NCI-H510A (cell line): ENCODE measurements around the gene CD2BP2.
"Not testable (repeated sequence)": the region's sequence is repeated elsewhere in the genome, so short reads cannot be mapped to it uniquely, and the experiment has no call there.

Experiments
- DNase-seq: peaks from one replicate; lab custom pipeline; 2025; lab: John Stamatoyannopoulos, UW

CD2BP2 gene

DNA sequence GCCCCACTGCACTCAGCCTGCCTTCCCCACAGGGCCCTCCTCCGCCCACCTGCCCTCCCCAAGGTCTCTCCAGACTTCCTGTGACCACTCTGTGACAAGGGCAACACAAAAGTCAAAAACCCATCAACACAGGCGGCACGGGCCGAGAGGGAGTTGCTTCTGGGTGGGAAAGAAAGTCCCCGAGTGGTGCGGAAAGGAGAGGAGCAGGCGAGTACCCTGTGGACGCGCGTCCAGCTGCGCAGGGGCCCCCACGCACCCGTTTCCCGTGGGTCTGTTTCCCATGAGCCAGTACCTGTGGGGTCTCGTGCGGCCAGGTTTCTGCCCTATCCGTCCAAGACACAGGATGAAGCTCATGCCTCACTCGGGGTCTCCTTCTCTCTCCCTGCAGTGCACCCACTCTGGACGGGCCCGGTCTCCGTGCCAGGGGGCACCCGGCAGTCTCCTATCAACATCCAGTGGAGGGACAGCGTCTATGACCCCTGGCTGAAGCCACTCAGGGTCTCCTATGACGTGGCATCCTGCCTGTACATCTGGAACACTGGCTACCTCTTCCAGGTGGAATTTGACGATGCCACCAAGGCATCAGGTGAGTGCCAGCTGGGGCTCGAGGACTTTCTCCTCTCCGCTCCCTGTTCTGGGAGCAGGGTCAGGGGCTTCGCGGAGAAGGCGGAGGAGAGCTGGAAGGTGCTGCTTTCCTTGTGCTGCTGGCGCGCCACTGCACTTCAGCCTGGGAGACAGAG is 12.2 kb downstream of the CD2BP2 start:
- no peak for DNase-seq

DNA sequence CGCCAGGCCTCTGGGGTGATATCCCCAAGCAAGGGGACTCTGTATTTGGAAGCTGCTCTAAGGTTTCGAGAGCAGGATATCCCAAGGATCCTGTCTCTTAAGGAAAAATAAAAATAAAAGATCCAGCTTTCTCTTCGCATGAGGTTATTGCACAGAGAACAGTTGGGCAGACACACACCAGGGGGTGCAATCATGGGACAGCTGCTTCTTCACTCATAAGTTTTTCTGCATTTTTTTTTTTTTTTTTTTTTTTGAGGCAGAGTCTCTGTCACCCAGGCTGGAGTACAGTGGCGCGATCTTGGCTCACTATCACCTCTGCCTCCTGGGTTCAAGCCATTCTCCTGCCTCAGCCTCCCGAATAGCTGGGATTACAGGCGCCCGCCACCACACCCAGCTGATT is 13.1 kb downstream of the CD2BP2 start:
- not testable (repeated sequence) for DNase-seq

DNA sequence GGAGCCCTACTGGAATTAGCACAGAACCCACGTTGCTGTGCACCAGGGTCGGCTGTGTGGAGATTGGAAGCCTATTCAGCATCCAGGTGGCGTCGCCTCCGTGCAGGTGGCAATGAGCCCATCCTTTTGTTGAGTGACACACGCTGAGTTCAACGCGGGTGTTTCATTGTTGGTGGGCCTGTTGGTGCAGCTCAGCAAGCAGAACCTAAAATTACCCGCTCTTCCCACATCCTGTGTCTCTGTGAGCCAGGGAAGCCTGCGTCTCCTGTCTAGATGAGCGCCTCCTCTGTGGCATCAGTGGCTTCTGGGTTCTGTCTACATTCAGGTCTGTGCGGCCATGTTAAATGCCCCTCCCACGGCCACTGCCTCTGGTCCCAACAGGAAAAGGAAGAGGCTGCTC is 14.5 kb downstream of the CD2BP2 start:
- DNase-seq, result no peak

DNA sequence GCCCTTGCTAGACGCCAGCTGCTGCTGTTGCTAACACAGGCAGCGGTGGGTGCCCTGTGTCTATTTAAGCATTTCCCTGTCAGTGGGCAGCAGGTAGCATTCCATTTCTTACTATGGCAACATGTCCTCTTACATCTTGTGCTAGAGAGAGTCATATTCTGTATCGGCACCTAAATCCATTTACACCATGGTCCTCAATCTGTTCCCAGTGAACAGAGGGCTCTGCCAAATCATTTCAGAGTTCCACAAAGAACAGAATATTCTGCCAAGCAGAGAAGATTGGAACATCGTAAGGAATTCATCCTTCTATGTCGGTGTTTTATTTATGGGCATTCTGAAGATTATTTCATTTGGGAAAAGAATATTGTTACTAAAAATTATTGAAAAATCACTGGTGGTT is 16.4 kb downstream of the CD2BP2 start:
- DNase-seq, result not testable (repeated sequence)

DNA sequence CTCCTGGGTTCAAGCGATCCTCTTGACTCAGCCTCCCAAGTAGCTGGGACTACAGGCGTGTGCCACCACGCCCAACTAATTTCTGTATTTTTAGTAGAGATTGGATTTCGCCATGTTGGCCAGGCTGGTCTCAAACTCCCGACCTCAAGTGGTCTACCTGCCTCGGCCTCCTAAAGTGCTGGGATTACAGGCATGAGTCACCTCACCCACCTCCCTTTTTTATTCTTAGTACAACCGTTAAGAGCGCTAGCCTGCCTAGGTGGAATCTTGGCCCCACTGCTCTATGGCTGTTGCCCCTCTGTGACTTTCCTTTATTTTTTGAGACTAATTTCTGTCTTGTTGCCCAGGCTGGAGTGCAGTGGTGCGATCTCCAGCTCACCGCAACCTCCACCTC is 17.1 kb downstream of the CD2BP2 start:
- DNase-seq, result not testable (repeated sequence)

DNA sequence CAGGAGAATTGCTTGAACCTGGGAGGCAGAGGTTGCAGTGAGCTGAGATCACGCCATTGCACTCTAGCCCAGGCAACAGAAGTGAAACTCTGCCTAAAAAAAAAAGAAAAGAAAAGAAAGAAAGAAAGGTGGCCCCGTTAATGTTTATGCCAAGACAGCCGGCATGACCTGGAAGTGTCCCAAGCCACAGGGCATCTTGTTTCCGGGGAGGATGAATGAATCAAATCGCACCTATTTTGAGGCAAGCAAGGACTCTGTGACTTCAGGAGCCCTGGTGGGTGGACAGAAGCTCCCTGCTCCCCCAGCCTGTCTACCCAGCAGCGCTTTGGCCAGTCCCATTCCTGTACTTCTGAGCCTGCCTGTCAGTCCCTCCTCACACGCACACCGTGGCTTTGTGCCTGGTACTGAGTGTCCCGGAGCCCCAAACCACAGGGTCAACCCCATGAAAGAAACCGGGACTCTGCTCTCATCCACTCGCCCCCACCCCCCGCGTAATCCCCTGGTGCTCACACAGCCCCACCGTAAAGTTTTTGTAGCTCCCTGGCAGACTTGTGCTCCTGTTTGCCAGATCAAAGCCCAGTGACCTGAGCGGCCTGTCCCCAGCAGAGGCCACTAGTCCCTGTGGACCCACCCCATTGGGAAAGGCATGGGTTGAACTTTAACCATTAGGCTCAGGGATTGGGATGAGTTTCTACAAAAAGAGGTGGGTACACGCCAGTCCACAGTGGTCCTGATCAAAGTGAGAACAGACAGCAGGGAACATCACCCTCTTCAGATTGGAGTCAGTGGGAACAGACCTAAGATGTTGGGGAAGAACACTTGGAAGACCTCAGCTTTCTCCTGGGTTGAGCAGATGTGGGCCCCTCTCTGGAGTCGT is 19.3 kb downstream of the CD2BP2 start:
- DNase-seq, result no peak

DNA sequence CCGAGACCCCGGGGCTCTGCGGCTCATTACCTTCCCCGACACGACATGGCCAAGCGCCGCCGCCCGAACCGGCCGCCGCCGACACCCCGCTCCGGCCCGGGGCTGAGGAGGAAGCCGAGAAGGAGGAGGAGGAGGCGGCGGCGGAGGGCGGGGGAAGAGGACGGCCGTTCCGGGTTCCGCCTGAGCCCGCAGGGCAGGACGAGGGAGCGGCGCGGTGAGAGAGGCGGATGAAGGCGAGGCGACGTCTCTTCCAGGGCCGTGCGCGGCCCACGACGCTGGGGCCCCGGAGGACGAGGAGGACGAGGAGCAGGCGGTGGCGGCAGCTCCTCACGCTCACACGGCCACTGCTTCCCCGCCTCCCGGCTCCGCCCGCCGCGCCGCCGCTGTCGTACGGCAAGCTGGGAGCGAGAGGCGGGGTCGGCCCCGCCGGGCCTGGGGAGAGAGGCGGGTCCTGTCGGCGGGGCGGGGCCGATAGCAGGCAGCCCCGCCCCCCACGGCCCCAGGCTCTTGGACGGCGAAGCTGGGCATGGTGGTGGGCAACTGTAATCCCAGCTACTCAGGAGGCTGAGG is 20.0 kb downstream of the CD2BP2 start:
- peak; percentile 59 for DNase-seq

DNA sequence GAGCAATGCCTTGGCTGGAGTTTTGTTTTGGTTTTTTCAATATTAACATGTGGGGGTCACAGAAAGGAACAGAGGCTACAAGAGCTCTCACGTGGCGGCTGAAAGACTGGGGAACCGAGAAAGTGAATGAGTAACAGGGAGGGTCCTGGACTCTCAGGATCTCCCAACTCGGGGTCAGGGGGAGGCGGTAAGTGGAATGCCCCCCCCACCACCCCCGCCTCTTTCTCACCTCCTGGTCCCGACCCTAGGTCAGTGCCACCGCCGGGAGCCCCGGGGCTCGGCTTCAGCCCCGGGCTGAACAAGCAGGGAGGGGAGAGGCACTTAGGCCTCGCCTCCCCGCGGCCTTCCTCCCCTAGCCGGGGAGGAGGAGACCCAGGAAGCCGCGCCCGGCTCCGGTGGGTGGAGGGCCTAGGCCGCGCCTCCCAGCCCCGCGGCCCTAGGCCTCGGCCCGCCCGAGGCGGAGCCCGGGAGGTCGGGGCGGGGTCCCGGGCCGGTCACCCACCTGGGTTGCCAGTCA is 20.6 kb downstream of the CD2BP2 start:
- peak; percentile 77 for DNase-seq

DNA sequence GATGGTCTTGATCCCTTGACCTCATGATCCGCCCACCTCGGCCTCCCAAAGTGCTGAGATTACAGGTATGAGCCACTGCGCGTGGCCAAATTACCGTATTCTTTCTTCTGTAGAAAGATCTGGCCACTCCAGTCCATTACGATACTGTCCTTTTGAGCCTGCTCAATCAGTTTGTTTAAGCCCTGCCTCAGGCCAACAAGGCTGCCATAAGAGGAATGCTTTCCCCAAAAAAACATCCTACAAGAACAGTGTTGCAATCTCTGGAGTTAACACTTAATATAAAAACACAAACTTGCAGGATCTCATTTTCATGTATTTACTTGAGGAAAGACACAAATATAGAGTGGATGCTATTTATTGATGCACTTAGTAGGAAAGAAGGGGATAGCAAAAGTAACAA is 30.9 kb downstream of the CD2BP2 start:
- DNase-seq, result not testable (repeated sequence)

DNA sequence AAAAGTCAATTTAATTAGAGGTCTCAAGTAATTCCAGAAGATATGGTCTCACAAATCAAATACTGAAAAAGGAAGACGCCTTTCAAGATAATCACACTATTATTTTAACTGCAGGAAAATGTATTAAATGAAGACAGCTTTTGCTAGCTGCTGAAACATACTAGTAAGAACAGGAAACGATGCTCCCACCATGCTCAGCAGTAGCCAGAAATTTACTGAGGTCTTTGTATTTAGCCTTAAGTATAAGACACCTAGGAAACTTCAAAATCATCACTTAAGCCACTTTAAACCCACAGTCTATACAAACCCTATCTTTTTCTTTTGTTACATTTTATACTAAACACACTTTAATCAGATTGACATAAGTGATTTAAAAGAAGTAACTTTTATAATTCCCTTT is 36.5 kb downstream of the CD2BP2 start:
- DNase-seq, result not testable (repeated sequence)

DNA sequence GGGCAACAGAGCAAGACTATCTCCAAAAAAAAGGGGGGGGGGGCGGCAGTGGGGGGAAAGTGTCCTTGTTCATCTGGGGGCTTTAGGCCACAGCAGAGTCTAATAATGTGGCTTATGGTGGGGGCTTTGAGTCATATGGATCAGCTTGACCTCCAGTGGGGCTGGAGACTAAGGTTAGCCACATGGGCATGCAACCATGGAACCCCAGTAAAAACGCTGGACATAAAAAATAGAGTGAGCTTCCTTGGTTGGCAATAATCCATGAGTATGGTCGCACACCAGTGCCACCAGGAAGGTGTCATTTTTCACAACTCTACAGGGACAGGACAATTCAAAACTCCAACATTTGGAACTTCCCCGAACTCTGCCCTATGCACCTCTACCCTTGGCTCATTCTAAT is 44.2 kb downstream of the CD2BP2 start:
- not testable (repeated sequence) for DNase-seq

DNA sequence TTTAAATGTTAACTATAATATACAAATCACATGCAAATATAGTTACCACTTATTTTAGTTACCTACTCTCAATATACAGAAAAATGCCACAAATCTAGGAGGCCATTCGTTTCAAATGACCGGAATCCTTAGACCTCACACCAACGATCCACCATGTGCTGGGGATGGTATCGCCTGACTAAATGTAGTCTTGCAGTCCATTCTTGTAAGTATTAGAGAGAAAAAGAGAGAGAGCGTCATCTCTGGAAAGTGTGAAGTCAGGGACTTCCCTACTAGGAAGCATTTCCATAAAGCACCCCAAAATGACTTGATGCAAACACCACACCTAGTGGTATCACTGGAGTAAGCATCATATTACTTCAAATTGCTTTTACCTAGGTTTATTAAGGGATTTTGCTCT is 45.9 kb downstream of the CD2BP2 start:
- DNase-seq, result not testable (repeated sequence)
